Suppressor macrophage (primary cell): ENCODE results near the gene MICALL1.
"Not testable (repeated sequence)": the region's sequence is repeated elsewhere in the genome, so short reads cannot be mapped to it uniquely, and the experiment has no call there.

Experiments
- DNase-seq, 4 experiments: peaks; one replicate each; pipeline ENCODE4 v3.0.0-alpha.2; 2020 to 2022

MICALL1 gene

GRCh38 chr22:37930270-37930951, 24.3 kb downstream of the MICALL1 start:
- peak in 2 of 4 experiments; percentile 33 to 35 for DNase-seq

DNA sequence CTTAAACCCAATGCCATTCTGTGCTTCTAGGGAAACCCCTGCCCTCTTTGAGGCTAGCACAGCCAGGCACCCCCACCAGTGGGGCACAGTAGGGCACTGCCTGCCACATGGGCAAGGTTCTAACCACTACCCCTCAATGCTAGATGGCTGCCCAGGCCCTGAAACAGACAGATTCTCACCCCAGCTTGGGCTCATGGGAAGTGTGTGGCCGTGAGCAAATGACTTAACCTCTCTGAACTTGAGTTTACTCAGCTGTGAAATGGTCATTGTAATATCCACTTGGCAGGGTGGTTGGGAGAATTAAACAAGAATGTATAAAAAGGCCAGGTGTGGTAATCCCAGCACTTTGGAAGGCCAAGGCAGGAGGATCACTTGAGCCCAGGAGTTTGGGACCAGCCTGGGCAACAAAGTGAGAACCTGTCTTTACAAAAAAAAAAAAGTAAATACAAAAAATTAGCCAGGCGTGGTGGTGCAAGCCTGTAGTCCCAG, 24.9 kb downstream of the MICALL1 start:
- DNase-seq, result no peak

- DNase-seq, result no peak
These were observed 25.8 kb downstream of the MICALL1 start for GRCh38 chr22:37931893-37932389.

DNA sequence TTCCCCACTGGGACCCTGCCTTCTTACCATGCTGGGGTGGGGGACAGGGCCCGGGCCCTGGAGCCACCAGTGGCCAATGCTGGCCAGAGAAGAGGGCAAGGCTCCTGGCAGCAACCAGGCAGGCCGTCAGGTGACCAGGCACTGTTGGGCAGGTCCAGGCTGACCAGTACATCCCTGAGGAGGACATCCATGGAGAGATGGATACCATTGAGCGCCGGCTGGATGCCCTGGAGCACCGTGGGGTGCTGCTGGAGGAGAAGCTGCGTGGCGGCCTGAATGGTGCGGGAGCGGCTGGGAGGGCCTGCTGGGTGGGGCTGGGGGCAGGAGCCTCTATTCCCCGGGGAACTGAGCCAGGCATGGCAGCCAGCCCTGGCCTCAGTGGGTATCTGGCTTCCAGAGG, 26.3 kb downstream of the MICALL1 start:
- DNase-seq, result no peak

DNA sequence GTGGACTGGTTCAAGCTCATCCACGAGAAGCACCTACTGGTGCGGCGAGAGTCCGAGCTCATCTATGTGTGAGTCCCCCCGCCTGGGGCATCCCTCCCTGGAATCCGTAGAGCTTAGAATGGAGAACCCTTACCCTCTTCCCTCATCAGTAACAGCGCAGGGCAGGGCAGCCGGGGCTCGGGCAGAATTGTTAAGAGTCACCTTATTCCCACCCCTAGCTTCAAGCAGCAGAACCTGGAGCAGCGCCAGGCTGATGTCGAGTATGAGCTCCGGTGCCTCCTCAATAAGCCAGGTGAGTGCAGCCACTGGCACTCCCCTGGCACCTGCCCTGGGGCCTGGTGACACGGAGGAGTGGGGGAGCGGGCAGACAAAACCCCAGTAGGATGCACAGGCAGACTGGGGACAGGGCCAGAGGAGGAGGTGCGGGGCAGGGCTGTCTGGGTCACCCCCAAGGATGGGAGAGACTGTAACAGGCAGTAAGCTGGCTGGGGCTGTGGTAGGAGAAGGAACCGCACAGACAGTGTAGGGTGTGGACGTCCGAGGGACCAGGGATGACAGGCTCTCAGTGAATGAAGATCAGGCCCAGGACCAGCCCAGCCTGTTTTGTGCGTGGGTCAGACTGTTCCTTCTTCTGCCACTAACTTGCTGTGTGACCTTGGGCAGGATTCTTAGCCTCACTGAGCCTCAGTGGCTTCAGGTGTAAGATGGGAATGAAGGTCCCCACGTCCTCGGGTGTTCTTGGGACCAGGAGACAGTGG, 26.9 kb downstream of the MICALL1 start:
- DNase-seq, result no peak

DNA sequence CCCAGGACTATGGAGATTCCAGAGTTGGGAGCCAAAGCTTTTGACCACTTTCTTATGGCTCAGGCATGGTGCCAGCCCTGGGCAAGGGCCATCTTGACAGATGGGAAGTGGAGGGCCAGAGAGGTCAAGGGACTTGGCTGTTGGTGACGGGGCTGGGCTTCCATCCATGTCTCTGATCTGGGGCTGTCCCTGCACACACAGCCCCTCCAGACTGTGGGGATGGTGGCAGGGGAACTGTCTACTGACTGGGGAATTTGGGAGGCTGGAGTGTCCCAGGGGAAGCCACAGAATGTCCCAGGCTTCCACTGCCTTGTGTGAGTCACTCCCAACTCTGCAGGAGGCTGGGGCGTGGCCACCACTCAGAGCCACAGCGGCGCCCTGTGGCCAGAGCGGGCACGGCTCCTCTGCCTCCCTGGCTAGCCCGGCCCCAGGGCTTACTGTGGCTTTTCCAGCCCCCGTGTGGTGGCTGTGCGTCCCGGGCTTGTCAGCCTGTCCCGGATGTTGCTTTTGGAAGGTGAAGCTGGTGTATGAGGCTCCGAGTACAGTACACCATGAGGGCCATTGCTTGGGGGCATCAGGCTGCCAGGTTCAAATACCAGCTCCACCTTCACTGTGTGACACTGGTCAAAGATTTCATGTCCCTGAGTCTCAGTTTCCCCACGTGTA, 27.7 kb downstream of the MICALL1 start:
- DNase-seq, result peak; percentile 92 to 95 (median 94)

DNA sequence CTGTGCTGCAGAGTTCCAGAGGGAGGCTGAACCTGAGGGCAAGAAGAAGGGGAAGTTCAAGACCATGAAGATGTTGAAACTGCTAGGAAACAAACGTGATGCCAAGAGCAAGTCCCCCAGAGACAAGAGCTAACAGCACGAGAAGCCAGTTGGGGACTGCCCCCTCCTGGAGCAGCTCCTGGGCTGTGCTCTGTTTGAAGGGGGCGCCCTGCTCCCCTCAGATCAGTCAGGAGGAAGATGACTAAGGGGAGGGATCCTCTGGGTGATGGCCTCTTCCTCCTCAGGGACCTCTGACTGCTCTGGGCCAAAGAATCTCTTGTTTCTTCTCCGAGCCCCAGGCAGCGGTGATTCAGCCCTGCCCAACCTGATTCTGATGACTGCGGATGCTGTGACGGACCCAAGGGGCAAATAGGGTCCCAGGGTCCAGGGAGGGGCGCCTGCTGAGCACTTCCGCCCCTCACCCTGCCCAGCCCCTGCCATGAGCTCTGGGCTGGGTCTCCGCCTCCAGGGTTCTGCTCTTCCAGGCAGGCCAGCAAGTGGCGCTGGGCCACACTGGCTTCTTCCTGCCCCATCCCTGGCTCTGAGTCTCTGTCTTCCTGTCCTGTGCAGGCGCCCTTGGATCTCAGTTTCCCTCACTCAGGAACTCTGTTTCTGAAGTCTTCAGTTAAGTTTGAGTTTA, 34.7 kb downstream of the MICALL1 start:
- DNase-seq, result peak in 3 of 4 experiments; percentile 26 to 39 (median 39)

GRCh38 chr22:37942133-37942532, 36.0 kb downstream of the MICALL1 start:
- DNase-seq, result no peak

DNA sequence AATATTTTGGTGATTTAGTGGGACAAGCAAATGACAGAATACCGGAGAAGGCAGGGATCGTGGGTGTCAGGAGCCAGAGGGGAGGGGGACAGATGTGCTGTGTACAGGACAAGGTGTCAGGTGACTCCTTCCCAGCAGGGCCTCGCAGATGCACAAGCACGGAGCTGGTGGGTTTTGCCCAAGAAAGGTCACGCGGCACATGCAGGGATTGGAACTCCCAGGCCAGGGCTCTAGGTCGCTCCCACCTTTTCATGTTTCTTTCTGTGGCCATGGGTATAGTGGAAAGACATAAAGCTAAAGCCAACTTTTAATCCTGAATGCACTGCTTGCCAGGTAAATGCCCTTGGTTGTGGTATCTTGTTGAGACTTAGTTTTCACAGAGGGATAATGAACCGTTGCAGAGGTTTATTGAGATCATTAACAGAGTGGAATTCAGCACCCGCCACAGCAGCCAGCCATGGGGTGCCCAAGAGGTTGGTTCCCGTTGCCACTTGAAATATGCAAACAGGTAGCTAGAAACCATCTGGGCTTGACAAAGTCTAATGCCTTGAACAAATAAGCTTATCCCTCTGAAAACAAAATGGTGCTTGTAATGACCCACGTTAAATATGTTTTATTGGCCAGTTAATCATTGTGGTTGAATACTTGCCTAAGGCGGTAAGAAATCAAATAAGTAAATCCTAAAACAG, 37.2 kb downstream of the MICALL1 start:
- DNase-seq, result no peak

DNA sequence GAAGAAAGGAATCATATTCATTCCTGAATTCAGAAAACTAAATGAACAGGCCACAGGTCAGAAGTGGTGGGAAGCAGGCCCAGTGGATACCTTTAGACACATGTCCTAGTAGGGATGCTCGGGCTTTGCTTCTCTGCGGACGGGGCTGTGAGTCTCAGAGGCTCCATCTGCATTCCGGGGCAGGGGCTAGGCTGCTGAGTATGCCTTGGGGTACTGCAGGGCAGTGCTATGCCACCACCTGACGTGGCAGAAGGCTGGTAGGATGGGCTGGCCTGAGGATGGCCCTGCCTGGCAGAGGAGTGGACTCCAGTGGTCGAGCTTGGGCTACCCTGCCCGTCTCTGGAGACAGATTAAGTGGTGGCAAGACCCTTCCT, 37.7 kb downstream of the MICALL1 start:
- DNase-seq, result no peak

DNA sequence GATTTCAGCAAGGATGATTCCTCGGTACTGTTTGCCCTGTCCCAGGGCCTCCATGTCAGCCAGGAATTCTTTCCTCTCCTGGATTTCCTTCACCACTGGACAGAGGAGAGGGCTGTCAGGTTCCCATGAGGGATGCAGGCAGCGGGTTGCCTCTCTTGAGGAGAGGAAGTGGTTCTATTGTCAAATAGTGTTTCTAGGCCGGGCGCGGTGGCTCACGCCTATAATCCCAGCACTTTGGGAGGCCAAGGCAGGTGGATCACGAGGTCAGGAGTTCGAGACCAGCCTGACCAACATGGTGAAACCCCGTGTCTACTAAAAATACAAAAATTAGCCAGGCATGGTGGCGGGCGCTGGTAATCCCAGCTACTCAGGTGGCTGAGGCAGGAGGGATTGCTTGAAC, 38.3 kb downstream of the MICALL1 start:
- DNase-seq, result not testable (repeated sequence)

DNA sequence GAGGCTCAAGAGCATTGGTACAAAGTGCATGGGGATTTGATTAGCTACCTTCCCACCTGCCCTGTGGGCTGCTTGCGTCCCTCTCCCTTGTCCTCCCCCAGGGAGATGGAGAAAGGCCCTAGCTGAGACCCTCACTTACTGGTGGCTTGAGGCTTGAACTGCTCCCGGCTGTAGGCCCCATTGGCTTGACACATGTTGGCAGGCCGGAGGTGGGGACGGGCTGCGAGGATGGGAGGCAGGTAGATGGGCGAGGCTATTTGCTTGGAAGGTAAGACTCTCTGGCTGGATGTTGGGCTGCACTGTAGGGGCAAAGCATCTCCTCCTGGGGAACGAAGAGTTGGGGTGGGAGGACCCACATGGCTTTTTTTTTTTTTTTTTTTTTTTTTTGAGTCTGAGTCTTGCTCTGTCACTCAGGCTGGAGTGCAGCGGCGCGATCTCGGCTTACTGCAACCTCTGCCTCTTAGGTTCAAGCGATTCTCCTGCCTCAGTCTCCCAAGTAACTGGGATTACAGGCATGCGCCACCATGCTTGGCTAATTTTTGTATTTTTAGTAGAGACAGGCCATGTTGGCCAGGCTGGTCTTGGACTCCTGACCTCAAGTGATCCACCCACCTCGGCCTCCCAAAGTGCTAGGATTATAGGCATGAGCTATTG, 41.2 kb downstream of the MICALL1 start:
- not testable (repeated sequence) for DNase-seq

DNA sequence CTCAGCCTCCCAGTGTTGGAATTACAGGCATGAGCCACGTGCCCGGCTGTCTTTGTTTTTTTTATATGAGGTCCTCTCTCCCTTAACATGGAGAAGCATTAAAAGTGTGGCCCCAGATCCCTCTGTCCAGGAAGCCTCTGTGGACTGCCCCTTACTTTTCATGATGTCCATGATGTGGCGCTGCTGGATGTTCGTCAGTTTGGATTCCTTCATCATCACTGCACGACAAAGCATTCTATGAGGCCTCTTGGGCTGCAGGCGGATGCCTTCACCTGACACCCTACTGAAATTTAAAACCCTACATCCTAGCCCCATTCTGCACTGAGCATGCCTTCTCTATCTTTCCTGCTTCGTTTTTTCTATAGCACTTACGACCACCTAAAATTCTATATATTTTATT, 45.2 kb downstream of the MICALL1 start:
- DNase-seq, result no peak

DNA sequence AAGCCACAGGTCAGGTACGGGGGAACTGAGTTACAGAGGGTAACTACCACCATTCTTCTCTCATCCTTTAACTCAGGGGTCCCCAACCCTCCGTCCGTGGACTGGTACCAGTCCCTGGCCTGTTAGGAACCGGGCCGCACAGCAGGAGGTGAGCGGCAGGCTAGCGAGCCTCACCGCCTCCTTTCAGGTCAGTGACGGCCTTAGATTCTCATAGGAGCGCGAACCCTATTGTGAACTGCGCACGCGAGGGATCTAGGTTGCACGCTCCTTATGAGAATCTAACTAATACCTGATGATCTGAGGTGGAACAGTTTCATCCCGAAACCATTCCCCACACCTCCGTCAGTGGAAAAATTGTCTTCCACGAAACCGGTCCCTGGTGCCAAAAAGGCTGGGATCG, 46.5 kb downstream of the MICALL1 start:
- DNase-seq, result not testable (repeated sequence)

DNA sequence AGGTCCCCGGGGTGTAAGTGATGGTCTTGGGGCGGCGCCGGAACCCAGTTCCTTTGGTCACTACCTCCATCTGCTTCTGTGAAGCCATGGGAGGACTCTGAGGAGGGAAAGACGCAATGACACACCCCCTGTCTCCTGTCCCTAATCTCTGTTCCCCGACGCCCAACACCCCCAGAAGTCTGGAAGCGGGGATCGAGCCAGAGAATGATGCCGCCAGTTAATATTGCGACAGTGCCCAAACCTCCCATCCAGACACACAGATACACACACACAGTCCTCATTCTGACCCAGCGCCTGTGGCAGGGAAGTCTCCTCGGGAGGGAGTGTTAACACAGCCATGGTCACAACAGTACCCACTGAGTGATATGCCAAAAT, 47.0 kb downstream of the MICALL1 start:
- peak in 1 of 4 experiments; percentile 20 for DNase-seq

DNA sequence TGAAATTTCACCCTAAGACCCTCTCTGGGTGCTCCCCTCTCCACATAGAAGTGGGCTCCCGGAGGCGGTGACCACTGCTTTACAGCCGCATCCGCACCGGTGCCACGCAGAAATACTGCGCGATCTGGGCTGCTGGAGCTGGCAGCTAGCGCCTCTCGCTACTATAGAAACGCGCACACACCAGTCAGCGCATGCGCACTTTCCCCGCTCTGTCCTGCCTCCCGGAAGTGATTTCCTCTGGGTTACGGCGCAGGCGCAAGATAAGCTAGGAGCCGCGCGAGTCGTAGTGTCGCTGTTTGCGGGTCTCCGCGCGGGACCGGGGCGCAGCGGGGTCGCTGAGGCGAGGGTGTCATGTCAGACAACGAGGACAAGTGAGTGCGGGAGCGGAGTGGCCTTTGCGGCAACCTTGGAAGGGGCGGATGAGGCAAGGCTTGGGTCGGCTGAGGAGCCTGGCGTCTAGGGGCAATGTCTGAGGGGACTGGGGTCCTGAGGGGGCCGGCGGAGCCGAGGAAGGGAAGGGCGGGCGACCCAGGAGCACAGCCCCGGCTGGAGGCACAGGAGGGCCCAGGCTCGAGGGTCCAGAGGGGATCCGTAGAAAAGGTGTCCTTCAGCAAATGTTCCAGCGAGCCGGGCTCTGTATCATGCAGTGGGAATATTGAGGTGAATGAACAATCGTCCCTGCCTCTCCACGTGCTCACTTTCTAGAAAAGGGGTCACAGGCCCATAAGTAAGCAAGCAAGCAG, 47.5 kb downstream of the MICALL1 start, which contains the start of the genes C22orf23 and POLR2F:
C22orf23 (minus strand) TSS at position 165 of the 743 bp plus-strand sequence. CDS start 452 bp downstream, outside the sequence.
POLR2F (plus strand) TSS at position 263 of the 743 bp plus-strand sequence; CDS start at position 352, 89 bp downstream.
- peak; percentile 98 to 99 (median 99) for DNase-seq

DNA sequence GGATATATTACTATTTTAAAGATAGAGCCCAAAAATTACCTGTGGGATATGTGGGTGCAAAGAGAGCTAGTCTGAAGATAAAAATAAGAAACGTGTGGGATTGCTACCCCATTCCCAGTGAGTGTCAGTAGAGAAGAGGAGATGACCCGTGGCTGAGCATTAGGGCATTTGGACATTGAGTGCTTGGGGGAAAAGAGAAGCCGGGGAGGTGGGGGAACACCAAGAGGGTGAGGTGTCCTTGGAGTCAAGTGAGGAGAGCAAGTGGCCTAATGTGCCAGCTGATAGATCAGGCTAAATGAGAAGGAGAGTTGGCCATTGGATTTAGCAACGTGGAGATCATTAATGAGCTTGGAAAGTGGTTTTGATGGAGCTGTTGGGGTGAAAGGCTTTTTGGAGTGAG, 48.6 kb downstream of the MICALL1 start:
- no peak for DNase-seq

GRCh38 chr22:37955825-37956397, 49.8 kb downstream of the MICALL1 start:
- not testable (repeated sequence) for DNase-seq

DNA sequence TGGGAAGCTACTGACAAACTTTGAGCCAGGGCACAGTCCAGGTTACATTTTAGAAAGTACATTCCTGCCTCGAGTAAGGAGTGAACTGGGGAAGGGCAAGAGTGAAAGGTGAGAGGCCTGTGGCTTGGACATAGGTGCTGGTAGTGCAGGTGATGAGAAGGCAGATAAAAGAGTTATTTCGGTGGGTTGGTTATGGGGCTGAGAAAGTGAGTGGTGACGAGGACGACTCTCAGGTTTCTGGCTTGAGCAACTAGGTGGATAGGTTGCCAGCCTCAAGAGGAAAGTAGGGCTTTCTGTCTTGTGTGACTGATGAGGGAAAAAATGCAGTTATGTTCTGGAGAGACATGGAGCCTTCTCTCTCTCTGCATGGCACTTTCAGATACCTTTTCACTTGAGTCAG, 51.1 kb downstream of the MICALL1 start:
- DNase-seq, result no peak

DNA sequence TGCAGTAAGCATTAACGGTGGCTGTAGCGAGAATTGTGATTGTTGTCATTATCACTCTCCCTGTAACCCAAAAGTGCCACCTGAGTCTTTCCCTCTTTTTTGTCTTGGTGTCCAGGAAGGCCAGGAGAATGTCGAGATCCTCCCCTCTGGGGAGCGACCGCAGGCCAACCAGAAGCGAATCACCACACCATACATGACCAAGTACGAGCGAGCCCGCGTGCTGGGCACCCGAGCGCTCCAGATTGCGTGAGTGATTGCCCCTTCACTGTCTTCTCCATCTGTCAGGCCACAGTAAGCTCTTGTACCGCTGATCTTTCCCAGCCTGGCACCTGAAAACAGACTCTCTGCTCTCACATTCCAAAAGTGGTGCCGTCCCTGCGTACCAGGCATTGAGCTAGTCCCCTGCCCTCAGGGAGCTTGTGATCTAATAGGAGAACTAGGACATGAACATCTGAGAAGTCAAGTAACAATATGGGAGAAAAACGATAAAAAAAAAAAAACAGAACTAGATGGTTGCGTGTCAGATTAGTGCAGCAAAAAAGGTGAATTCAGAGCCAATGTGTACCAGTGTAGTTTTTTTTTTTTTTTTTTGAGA, 53.2 kb downstream of the MICALL1 start:
- DNase-seq, result no peak
